H1 (cell line): Measurements from ENCODE around the gene CCBE1. TPM values are rescaled to one million over a fixed set of nuclear protein-coding genes. Genes with fewer than 3 reads are reported as not detected.

Source experiments
- CTCF ChIA-PET: fragments of 300-600 bp; sonication (Branson Sonifier 250); formaldehyde crosslinking; loops from one replicate; lab custom pipeline; 2021; ENCODE audit not compliant: partially characterized antibody; lab: Charles Lee
- POLR2A ChIA-PET: fragments of 300-600 bp; sonication (Branson Sonifier 250); formaldehyde crosslinking; loops from one replicate; lab custom pipeline; 2021; ENCODE audit warnings: inconsistent platforms; ENCODE audit not compliant: partially characterized antibody; lab: Charles Lee
- DNase-seq, 2 experiments: peaks; one replicate each; pipeline versions ENCODE4 v3.0.0 to v3.0.0-alpha.2; 2010 to 2022; ENCODE audit warnings: low spot score in 2 of 2, low read depth in 1 of 2, mixed read lengths in 1 of 2
- FAIRE-seq: peaks from 2 replicates; lab custom pipeline; 2011; peaks lifted over from hg19 to GRCh38; lab: Jason Lieb, UNC
- H2AFZ ChIP-seq: 2 replicates; pipeline ENCODE4 v1.8.1; 2012; ENCODE audit warnings: low read length, inconsistent platforms
- H2AK5ac ChIP-seq: 2 replicates; pipeline ENCODE4 v1.6.1; 2013; ENCODE audit warnings: low read depth, low read length
- H2BK120ac ChIP-seq: replicated peaks from 2 replicates; pipeline ENCODE3; 2013; ENCODE audit warnings: low read depth, low read length, inconsistent platforms
- H2BK12ac ChIP-seq: 2 replicates; pipeline ENCODE4 v1.6.1; 2013; ENCODE audit warnings: low read depth, low read length
- H2BK15ac ChIP-seq: 2 replicates; pipeline ENCODE4 v1.6.1; 2013; ENCODE audit warnings: low read length
- H2BK20ac ChIP-seq: 2 replicates; pipeline ENCODE4 v1.6.1; 2013; ENCODE audit warnings: low read length
- H2BK5ac ChIP-seq: 2 replicates; pipeline ENCODE4 v1.6.1; 2013; ENCODE audit warnings: low read depth, low read length
- H3K14ac ChIP-seq: 2 replicates; pipeline ENCODE4 v1.6.1; 2013; ENCODE audit warnings: inconsistent platforms; ENCODE audit not compliant: insufficient read length
- H3K18ac ChIP-seq: 2 replicates; pipeline ENCODE4 v1.6.1; 2013; ENCODE audit warnings: low read length; ENCODE audit errors: extremely low read depth
- H3K23ac ChIP-seq: 2 replicates; pipeline ENCODE4 v1.6.1; 2013; ENCODE audit warnings: inconsistent platforms; ENCODE audit not compliant: insufficient read length
- H3K23me2 ChIP-seq: 2 replicates; pipeline ENCODE4 v1.6.1; 2013; ENCODE audit warnings: low read depth, low read length
- H3K27ac ChIP-seq: 2 replicates; pipeline ENCODE4 v1.6.1; 2011; ENCODE audit warnings: low read depth, low read length, inconsistent platforms
- H3K27me3 ChIP-seq, 4 experiments: replicated peaks in 1 of 4; 1 replicate in 1 of 4; 2 replicates in 3 of 4; pipeline versions ENCODE4 v1.6.1 to v1.8.1; 2011 to 2013; ENCODE audit warnings: low read length in 3 of 4, mild to moderate bottlenecking in 3 of 4, inconsistent platforms in 2 of 4, mixed read lengths in 2 of 4, moderate library complexity in 1 of 4; ENCODE audit not compliant: control insufficient read depth in 3 of 4, insufficient read depth in 3 of 4; ENCODE audit errors: extremely low read depth in 1 of 4
- H3K36me3 ChIP-seq, 4 experiments: 2 replicates each; pipeline versions ENCODE4 v1.6.1 to v1.8.1; 2011 to 2013; ENCODE audit warnings: mild to moderate bottlenecking in 4 of 4, low read length in 3 of 4, moderate library complexity in 2 of 4, control low read depth in 1 of 4, inconsistent platforms in 1 of 4; ENCODE audit not compliant: insufficient read depth in 4 of 4, control insufficient read depth in 2 of 4
- H3K4ac ChIP-seq: replicated peaks from 2 replicates; pipeline ENCODE3; 2013; ENCODE audit warnings: low read length, low read depth, mixed read lengths, inconsistent platforms; ENCODE audit not compliant: insufficient read length
- H3K4me1 ChIP-seq, 4 experiments: replicated peaks in 1 of 4; 1 replicate in 1 of 4; 2 replicates in 3 of 4; pipeline versions ENCODE4 v1.6.1 to v1.8.1; 2011 to 2013; ENCODE audit warnings: low read length in 3 of 4, inconsistent platforms in 2 of 4, mixed read lengths in 1 of 4; ENCODE audit not compliant: insufficient read depth in 4 of 4, control insufficient read depth in 3 of 4
- H3K4me2 ChIP-seq, 2 experiments: 2 replicates each; pipeline versions ENCODE4 v1.6.1 to v1.8.1; 2011 to 2013; ENCODE audit warnings: low read depth in 2 of 2, low read length in 2 of 2, control low read depth in 1 of 2, inconsistent platforms in 1 of 2, mild to moderate bottlenecking in 1 of 2; ENCODE audit not compliant: insufficient read depth in 1 of 2
- H3K4me3 ChIP-seq, 4 experiments: fragments of 200-600, 300-600 bp in 1 of 4; sonication (generic), shearing (Covaris generic), sonication (Bioruptor Twin) in 1 of 4; 2 replicates each; pipeline versions ENCODE4 v1.5.1 to v1.8.1; 2011 to 2016; ENCODE audit warnings: low read length in 4 of 4, low read depth in 3 of 4, control low read depth in 2 of 4, inconsistent platforms in 2 of 4, mild to moderate bottlenecking in 2 of 4, mixed read lengths in 1 of 4, moderate library complexity in 1 of 4; ENCODE audit not compliant: insufficient read depth in 2 of 4; ENCODE audit errors: extremely low read depth in 1 of 4
- H3K56ac ChIP-seq: replicated peaks from 2 replicates; pipeline ENCODE3; 2013; ENCODE audit warnings: low read depth, mild to moderate bottlenecking, mixed read lengths, low read length, inconsistent platforms; ENCODE audit not compliant: insufficient read length
- H3K79me1 ChIP-seq: 2 replicates; pipeline ENCODE4 v1.6.1; 2013; ENCODE audit warnings: low read depth, low read length, control low read depth
- H3K79me2 ChIP-seq, 2 experiments: 2 replicates each; pipeline versions ENCODE4 v1.6.1 to v1.8.1; 2012 to 2013; ENCODE audit warnings: low read length in 2 of 2, mild to moderate bottlenecking in 2 of 2, inconsistent platforms in 1 of 2; ENCODE audit not compliant: insufficient read depth in 2 of 2, control insufficient read depth in 1 of 2
- H3K9ac ChIP-seq, 4 experiments: replicated peaks in 1 of 4; 1 replicate in 1 of 4; 2 replicates in 3 of 4; pipeline versions ENCODE4 v1.6.1 to v1.8.1; 2011 to 2013; ENCODE audit warnings: low read depth in 3 of 4, low read length in 3 of 4, control low read depth in 2 of 4, mild to moderate bottlenecking in 2 of 4, moderate library complexity in 2 of 4, inconsistent platforms in 1 of 4; ENCODE audit errors: extremely low read depth in 1 of 4
- H3K9me3 ChIP-seq, 2 experiments: 2 replicates each; pipeline versions ENCODE4 v1.6.1 to v1.8.1; 2012 to 2013; ENCODE audit warnings: mild to moderate bottlenecking in 2 of 2, moderate library complexity in 2 of 2, control low read depth in 1 of 2, inconsistent platforms in 1 of 2, low read depth in 1 of 2, low read length in 1 of 2, mixed read lengths in 1 of 2; ENCODE audit not compliant: insufficient read depth in 2 of 2
- H4K20me1 ChIP-seq, 2 experiments: replicated peaks in 1 of 2; 2 replicates each; pipeline versions ENCODE3 to v1.8.1; 2011 to 2013; ENCODE audit warnings: inconsistent platforms in 2 of 2, low read length in 2 of 2, mild to moderate bottlenecking in 1 of 2; ENCODE audit not compliant: insufficient read depth in 2 of 2, control insufficient read depth in 1 of 2
- H4K5ac ChIP-seq: 2 replicates; pipeline ENCODE4 v1.6.1; 2013; ENCODE audit warnings: low read length, low read depth, mixed read lengths, inconsistent platforms; ENCODE audit not compliant: insufficient read length
- H4K8ac ChIP-seq: 2 replicates; pipeline ENCODE4 v1.8.0; 2013; ENCODE audit warnings: mild to moderate bottlenecking, moderate library complexity, low read length, inconsistent platforms; ENCODE audit not compliant: insufficient read depth; ENCODE audit errors: extremely low read depth
- H4K91ac ChIP-seq: replicated peaks from 2 replicates; pipeline ENCODE3; 2013; ENCODE audit warnings: low read length, mixed read lengths, inconsistent platforms; ENCODE audit not compliant: insufficient read length
- CBX8 ChIP-seq: fragments of 300-800, 300-1000 bp; sonication (generic); IDR thresholded peaks from 2 replicates; pipeline ENCODE4 v1.7.1; 2016; ENCODE audit warnings: low read depth, low read length, borderline replicate concordance
- CHD1 ChIP-seq: IDR thresholded peaks from 2 replicates; pipeline ENCODE4 v1.6.1; 2012; ENCODE audit warnings: low read depth, low read length, improper control_type of control experiment
- CREB1 ChIP-seq: IDR thresholded peaks from 2 replicates; pipeline ENCODE4 v1.6.1; 2012; ENCODE audit warnings: inconsistent platforms
- SRF ChIP-seq: IDR thresholded peaks from 2 replicates; pipeline ENCODE4 v1.6.1; 2011; ENCODE audit warnings: mild to moderate bottlenecking, low read depth, low read length, moderate library complexity
- TEAD4 ChIP-seq: IDR thresholded peaks from 2 replicates; pipeline ENCODE4 v1.6.1; 2012; ENCODE audit warnings: low read depth, low read length, inconsistent platforms, mixed read lengths
- YY1 ChIP-seq: IDR thresholded peaks from 2 replicates; pipeline ENCODE4 v1.6.1; 2011; ENCODE audit warnings: low read depth, mild to moderate bottlenecking, low read length
- polyA plus RNA-seq, 7 experiments: library from polyadenylated mRNA; depleted of rRNA in 3 of 7; stranded (reverse) in 5 of 7; unstranded in 2 of 7; fragments of >200 nt in 5 of 7; fragments of 200-250 nt in 2 of 7; gene quantifications; 1 replicate in 5 of 7; 2 replicates in 1 of 7; 4 replicates in 1 of 7; pipeline versions ENCODE4 v1.2.1 to v1.2.3, GENCODE V29; 2011 to 2013; ENCODE audit warnings: missing spikeins in 2 of 7, mixed read lengths in 2 of 7
- total RNA-seq: library from RNA; stranded (reverse); fragmentation: NEBNext Ultra II Directional; extraction: Animal tissue kit (Norgen Biotek cat#: 25700); gene quantifications from 2 replicates; pipeline ENCODE4 v1.2.1, GENCODE V29; 2021

The CCBE1 gene
- total and polyA plus RNA-seq, 2 of the 8 experiments (the other 6 are each of a cell fraction or from before 2014, with no cell fraction given): 2.1 to 2.6 TPM

DNA sequence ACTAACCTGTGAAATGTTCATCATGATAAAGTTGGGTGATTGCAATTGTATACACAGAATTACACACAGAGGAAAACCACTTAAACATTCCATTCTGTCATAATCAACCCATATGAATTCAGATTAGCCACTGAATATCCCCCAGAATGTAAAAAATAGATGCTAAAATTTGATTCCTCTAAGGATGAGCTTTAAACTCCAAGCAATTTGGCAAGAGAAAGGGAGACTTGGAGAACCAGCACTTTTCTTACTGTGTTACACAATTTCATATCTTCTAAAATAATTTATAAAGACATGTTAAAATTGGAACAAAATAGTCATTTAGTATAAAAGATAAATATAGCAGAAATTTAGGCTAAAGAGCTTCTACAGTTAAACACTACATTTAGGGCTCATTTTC, 191.9 kb downstream of the CCBE1 start:
- peaks cover 0 to 7% (median 0%) of the 10 kb centered on the region in 4 experiments; a peak in 1 of 7 replicates for H3K4me1 ChIP-seq
- H2BK15ac ChIP-seq: no peak overlapping the region
- H4K20me1 ChIP-seq: no peaks in the 10 kb centered on the region
- H3K9ac ChIP-seq: no peak overlapping the region
- no peak overlapping the region for H3K4me3 ChIP-seq
- FAIRE-seq (no peak), DNase-seq (no peak)
- no peak overlapping the region for H3K27ac ChIP-seq
- H3K36me3 ChIP-seq: no peaks in the 10 kb centered on the region
- ChIA-PET POLR2A (no interaction called here), CTCF (interaction anchor here (1.1 to 1.5 kb wide), 2 partner anchors 12 to 100 kb away, joined by 3 to 4 read pairs; no protein-coding TSS in a partner anchor)
- H4K8ac ChIP-seq: no peak overlapping the region
- H2BK20ac ChIP-seq: no peak overlapping the region
- H3K4ac ChIP-seq: no peak overlapping the region
- no peak overlapping the region for H2BK120ac ChIP-seq
- no peak overlapping the region for H2AFZ ChIP-seq
- no peaks in the 10 kb centered on the region for H3K27me3 ChIP-seq
- no peak overlapping the region for H2AK5ac ChIP-seq
- H3K4me2 ChIP-seq: no peak overlapping the region
- no peaks in the 10 kb centered on the region for H3K9me3 ChIP-seq
- no peaks in the 10 kb centered on the region; the same call in 1 of the 2 replicates for H3K23me2 ChIP-seq
- no peak overlapping the region for H2BK12ac ChIP-seq
- no peak overlapping the region for H2BK5ac ChIP-seq
- no peak overlapping the region for H3K18ac ChIP-seq
- no peaks in the 10 kb centered on the region for H3K79me2 ChIP-seq
- no peak overlapping the region for H3K56ac ChIP-seq
- H3K23ac ChIP-seq: no peak overlapping the region
- H4K91ac ChIP-seq: no peak overlapping the region
- H3K14ac ChIP-seq: no peak overlapping the region
- no peak overlapping the region for H4K5ac ChIP-seq
- H3K79me1 ChIP-seq: no peaks in the 10 kb centered on the region
- no peak for TF ChIP-seq CHD1
- no peak for TF ChIP-seq CREB1
- no peak for TF ChIP-seq YY1
- no peak for TF ChIP-seq CBX8
- no peak for TF ChIP-seq SRF
- TF ChIP-seq TEAD4: no peak
